K562 (cell line): ENCODE results near the gene CFAP70. TPM values are rescaled to one million over a fixed set of nuclear protein-coding genes. Genes with fewer than 3 reads are reported as not detected.

Experiments
- BCLAF1 ChIP-seq, 2 experiments: fragments of 450-650 bp in 1 of 2; IDR thresholded peaks; 2 replicates each; pipeline ENCODE4 v1.6.1; 2011 to 2017; ENCODE audit warnings: low read depth in 2 of 2, antibody characterized with exemption in 1 of 2, borderline replicate concordance in 1 of 2, low read length in 1 of 2, mild to moderate bottlenecking in 1 of 2, mixed read lengths in 1 of 2; ENCODE audit not compliant: control insufficient read depth in 1 of 2
- BDP1 ChIP-seq: IDR thresholded peaks from 3 replicates; pipeline ENCODE4 v1.6.1; 2011; ENCODE audit not compliant: insufficient read length, insufficient read depth
- BRF2 ChIP-seq: IDR thresholded peaks from 3 replicates; pipeline ENCODE4 v1.6.1; 2011; ENCODE audit warnings: borderline replicate concordance, mild to moderate bottlenecking; ENCODE audit not compliant: insufficient read length, insufficient read depth
- CBFA2T3 ChIP-seq: fragments of 450-650 bp; IDR thresholded peaks from 2 replicates; pipeline ENCODE4 v1.6.1; 2017
- CLOCK ChIP-seq: fragments of 250-450 bp; sonication (Bioruptor Pico); IDR thresholded peaks from 2 replicates; pipeline ENCODE4 v1.4.0; 2020; ENCODE audit warnings: mild to moderate bottlenecking, moderate library complexity, borderline replicate concordance
- HEY1 ChIP-seq: fragments of 250-450 bp; sonication (Bioruptor Pico); IDR thresholded peaks from 2 replicates; pipeline ENCODE4 v1.5.0; 2020; ENCODE audit warnings: mild to moderate bottlenecking, moderate library complexity, borderline replicate concordance
- HNRNPK ChIP-seq: fragments of 200-400 bp; formaldehyde crosslinking; IDR thresholded peaks from one replicate; pipeline ENCODE4 v1.6.1; 2018; ENCODE audit warnings: mild to moderate bottlenecking, low read depth, low read length; ENCODE audit not compliant: poor library complexity, severe bottlenecking
- NFYB ChIP-seq: IDR thresholded peaks from 2 replicates; pipeline ENCODE4 v1.6.1; 2011; ENCODE audit warnings: mild to moderate bottlenecking, moderate library complexity; ENCODE audit not compliant: insufficient read length; ENCODE audit errors: extremely low read depth
- RAD21 ChIP-seq, 2 experiments: fragments of 250-450 bp in 1 of 2; fragments of 450-650 bp in 1 of 2; sonication (Bioruptor Pico) in 1 of 2; formaldehyde crosslinking in 1 of 2; IDR thresholded peaks in 1 of 2; conservative IDR thresholded peaks in 1 of 2; 2 replicates each; pipeline versions ENCODE4 v1.4.0 to v1.8.0; 2020 to 2022; ENCODE audit warnings: mild to moderate bottlenecking in 2 of 2, moderate library complexity in 1 of 2
- TBP ChIP-seq: optimal IDR thresholded peaks from 2 replicates; pipeline ENCODE3; 2011; ENCODE audit warnings: low read depth, low read length, improper control_type of control experiment
- THRB ChIP-seq: fragments of 450-650 bp; formaldehyde crosslinking; conservative IDR thresholded peaks from 2 replicates; pipeline ENCODE4 v1.4.0; 2022; ENCODE audit warnings: mild to moderate bottlenecking, missing genetic modification characterization
- TSHZ1 ChIP-seq: fragments of 250-450 bp; sonication (Bioruptor Pico); IDR thresholded peaks from 2 replicates; pipeline ENCODE4 v1.4.0; 2020; ENCODE audit warnings: mild to moderate bottlenecking, moderate library complexity
- XRCC4 ChIP-seq: IDR thresholded peaks from one replicate; pipeline ENCODE4 v1.6.1; 2011; ENCODE audit not compliant: insufficient read depth, insufficient read length; ENCODE audit errors: extremely low read depth
- ZC3H4 ChIP-seq: sonication (generic); formaldehyde crosslinking; IDR thresholded peaks from 2 replicates; pipeline ENCODE4 v1.9.0; 2021; ENCODE audit warnings: missing genetic modification reagents, borderline replicate concordance
- polyA plus RNA-seq, 8 experiments: library from polyadenylated mRNA; depleted of rRNA in 4 of 8; stranded (reverse) in 5 of 8; unstranded in 3 of 8; fragments of >200 nt; fragmentation: Nextera tagmentation in 2 of 8; fragmentation: Illumina TruSeq in 1 of 8; extraction: Ambion mirVana in 2 of 8; extraction: Trizol in 1 of 8; gene quantifications; 2 replicates each; pipeline versions ENCODE4 v1.2.1 to v1.2.3, GENCODE V29; 2011 to 2014; ENCODE audit warnings: inconsistent platforms in 1 of 8, missing spikeins in 1 of 8
- total RNA-seq, 7 experiments: library from RNA; depleted of rRNA in 6 of 7; stranded (reverse); fragments of >200 nt in 6 of 7; fragmentation: Illumina TruSeq in 2 of 7; extraction: Trizol in 2 of 7; gene quantifications; 2 replicates each; pipeline versions ENCODE4 v1.2.1 to v1.2.3, GENCODE V29; 2011 to 2021; ENCODE audit warnings: low replicate concordance in 1 of 7

Gene CFAP70
- total and polyA plus RNA-seq, 9 of the 15 experiments (the other 6 are each of a cell fraction or from before 2014, with no cell fraction given): 0.27 to 1.6 (median 0.86) TPM

GRCh38 chr10:73244866-73245477, 113.7 kb downstream of the CFAP70 start (continued):
- TF ChIP-seq CLOCK (no peak), TBP (peak; percentile 75), CBFA2T3 (peak; percentile 99), BDP1 (no peak), ZC3H4 (CRISPR knock-in tag) (no peak), BCLAF1 (IDR thresholded peaks at IDR 0.05; ENCODE audit: borderline replicate concordance in 1 of 2, control insufficient read depth in 1 of 2, low read depth in 2 of 2, low read length in 1 of 2) (no peak), BRF2 (no peak), HNRNPK (no peak), TSHZ1 (CRISPR knock-in tag) (no peak), HEY1 (CRISPR knock-in tag) (0 out of 2 replicates have a peak, but pooled peaks have one; percentile 59), NFYB (no peak), RAD21 (CRISPR knock-in tag; conservative IDR thresholded peaks at IDR 0.05 in 1 of 2, IDR thresholded peaks at IDR 0.05 in 1 of 2) (no peak), XRCC4 (no peak), THRB (CRISPR knock-in tag) (no peak)
